HCT116 (cell line): ENCODE measurements around the gene KRTAP5-2. TPM values are rescaled to one million over a fixed set of nuclear protein-coding genes. Genes with fewer than 3 reads are reported as not detected.

Source experiments
- ATAC-seq: fragments of 200-7000 bp; cut with Tn5 transposase; 2 replicates; pipeline ENCODE4 v1.9.1; 2020; ENCODE audit warnings: mild to moderate bottlenecking, moderate library complexity
- BruUV-seq: library from RNA; stranded (reverse); fragments of 400-500 nt; replicated peaks from 2 replicates; lab custom pipeline; 2021; lab: Mats Ljungman, UMichigan
- CTCF ChIA-PET: fragments of 300-600 bp; sonication (Branson Sonifier 250); formaldehyde crosslinking; loops from one replicate; lab custom pipeline; 2021; ENCODE audit warnings: antibody characterized with exemption; lab: Charles Lee
- POLR2A ChIA-PET: fragments of 300-600, 350-600 bp; sonication (Branson Sonifier 250); formaldehyde crosslinking; loops from one replicate; lab custom pipeline; 2021; ENCODE audit warnings: antibody characterized with exemption; lab: Charles Lee
- RAD21 ChIA-PET, 2 experiments: fragments of 300-600 bp; sonication (Branson Sonifier 250); formaldehyde crosslinking; loops; one replicate each; lab custom pipeline; 2023; ENCODE audit warnings: low total read pairs in 2 of 2; ENCODE audit not compliant: uncharacterized antibody in 2 of 2, unreplicated experiment in 2 of 2, low non-redundant PET in 1 of 2; lab: Charles Lee
- DNase-seq: peaks from one replicate; pipeline ENCODE4 v3.0.0-alpha.2; 2010; ENCODE audit warnings: low read depth, low spot score
- H2AFZ ChIP-seq: fragments of 200-600 bp; shearing (Covaris generic), sonication (generic); 2 replicates; pipeline ENCODE4 v1.6.1; 2017; ENCODE audit warnings: low read depth, mixed run types, mixed read lengths, antibody characterized with exemption, low read length; ENCODE audit not compliant: poor library complexity, severe bottlenecking
- H3K27ac ChIP-seq: 2 replicates; pipeline ENCODE4 v1.5.1; 2012; ENCODE audit warnings: low read depth, low read length
- H3K27me3 ChIP-seq: fragments of 200-600 bp; sonication (generic); 2 replicates; pipeline ENCODE4 v1.6.1; 2016; ENCODE audit warnings: mixed run types, low read length, mixed read lengths; ENCODE audit not compliant: insufficient read depth
- H3K36me3 ChIP-seq, 2 experiments: fragments of 200-500 bp in 1 of 2; fragments of 200-600 bp in 1 of 2; sonication (Bioruptor generic) in 1 of 2; sonication (generic) in 1 of 2; 2 replicates each; pipeline versions ENCODE4 v1.5.1 to v1.6.1; 2014 to 2016; ENCODE audit warnings: low read length in 2 of 2, inconsistent platforms in 1 of 2, mixed read lengths in 1 of 2, mixed run types in 1 of 2; ENCODE audit not compliant: insufficient read depth in 2 of 2, control insufficient read depth in 1 of 2
- H3K4me1 ChIP-seq, 2 experiments: fragments of 200-600 bp in 1 of 2; sonication (generic) in 1 of 2; 2 replicates each; pipeline versions ENCODE4 v1.5.1 to v1.6.1; 2012 to 2017; ENCODE audit warnings: low read length in 2 of 2, inconsistent platforms in 1 of 2, mild to moderate bottlenecking in 1 of 2, mixed read lengths in 1 of 2, mixed run types in 1 of 2, moderate library complexity in 1 of 2; ENCODE audit not compliant: insufficient read depth in 2 of 2, control insufficient read depth in 1 of 2
- H3K4me2 ChIP-seq: fragments of 200-600 bp; sonication (generic); 2 replicates; pipeline ENCODE4 v1.6.1; 2017; ENCODE audit warnings: mixed run types, low read length, mixed read lengths
- H3K4me3 ChIP-seq, 2 experiments: fragments of 200-600 bp in 1 of 2; sonication (generic) in 1 of 2; replicated peaks in 1 of 2; 2 replicates each; pipeline ENCODE4 v1.5.1; 2011 to 2016; ENCODE audit warnings: low read length in 2 of 2, control low read depth in 1 of 2, low read depth in 1 of 2, mild to moderate bottlenecking in 1 of 2, mixed read lengths in 1 of 2, mixed run types in 1 of 2
- H3K79me2 ChIP-seq: fragments of 200-600 bp; sonication (generic); 2 replicates; pipeline ENCODE4 v1.6.1; 2017; ENCODE audit warnings: mild to moderate bottlenecking, mixed run types, low read length, moderate library complexity, mixed read lengths; ENCODE audit not compliant: insufficient read depth
- H3K9ac ChIP-seq: fragments of 200-600 bp; sonication (generic); 2 replicates; pipeline ENCODE4 v1.6.1; 2016; ENCODE audit warnings: low read length, mixed read lengths
- H3K9me2 ChIP-seq: fragments of 200-600 bp; sonication (generic), shearing (Covaris generic); 2 replicates; pipeline ENCODE4 v1.6.1; 2017; ENCODE audit warnings: mixed run types, mild to moderate bottlenecking, moderate library complexity; ENCODE audit not compliant: insufficient read depth
- H3K9me3 ChIP-seq, 2 experiments: fragments of 200-500 bp in 1 of 2; fragments of 200-600 bp in 1 of 2; sonication (Bioruptor generic) in 1 of 2; sonication (generic) in 1 of 2; 2 replicates each; pipeline ENCODE4 v1.6.1; 2014 to 2017; ENCODE audit warnings: low read length in 2 of 2, mixed read lengths in 2 of 2, inconsistent platforms in 1 of 2, low read depth in 1 of 2, mild to moderate bottlenecking in 1 of 2, mixed run types in 1 of 2, moderate library complexity in 1 of 2; ENCODE audit not compliant: control insufficient read depth in 1 of 2, insufficient read depth in 1 of 2
- H4K20me1 ChIP-seq: fragments of 200-600 bp; sonication (generic), shearing (Covaris generic); 2 replicates; pipeline ENCODE4 v1.6.1; 2017; ENCODE audit warnings: mixed run types, mild to moderate bottlenecking, moderate library complexity; ENCODE audit not compliant: insufficient read depth
- ATF3 ChIP-seq: IDR thresholded peaks from 2 replicates; pipeline ENCODE4 v1.6.1; 2012
- CBX3 ChIP-seq: IDR thresholded peaks from 2 replicates; pipeline ENCODE4 v1.6.1; 2012; ENCODE audit warnings: low read depth
- CEBPB ChIP-seq: IDR thresholded peaks from 2 replicates; pipeline ENCODE4 v1.6.1; 2012; ENCODE audit warnings: low read depth
- CTCF ChIP-seq, 3 experiments: fragments of 200-600 bp in 1 of 3; sonication (generic) in 1 of 3; IDR thresholded peaks in 2 of 3; conservative IDR thresholded peaks in 1 of 3; 2 replicates each; pipeline ENCODE4 v1.5.1; 2012 to 2017; ENCODE audit warnings: low read depth in 2 of 3, low read length in 2 of 3, antibody characterized with exemption in 1 of 3, borderline replicate concordance in 1 of 3, control low read depth in 1 of 3, mild to moderate bottlenecking in 1 of 3, mixed read lengths in 1 of 3, mixed run types in 1 of 3, moderate library complexity in 1 of 3; ENCODE audit not compliant: insufficient read depth in 1 of 3
- EGR1 ChIP-seq: IDR thresholded peaks from 2 replicates; pipeline ENCODE4 v1.6.1; 2012; ENCODE audit warnings: low read depth
- POLR2A ChIP-seq: IDR thresholded peaks from 2 replicates; pipeline ENCODE4 v1.7.0; 2011; ENCODE audit warnings: borderline replicate concordance; ENCODE audit not compliant: insufficient read depth, insufficient read length; ENCODE audit errors: extremely low read depth
- POLR2AphosphoS5 ChIP-seq: IDR thresholded peaks from 2 replicates; pipeline ENCODE4 v1.6.1; 2011; ENCODE audit warnings: mild to moderate bottlenecking, low read depth, low read length, moderate library complexity
- RAD21 ChIP-seq: IDR thresholded peaks from 2 replicates; pipeline ENCODE4 v1.6.1; 2012; ENCODE audit warnings: low read depth, mild to moderate bottlenecking
- SIN3A ChIP-seq: IDR thresholded peaks from 2 replicates; pipeline ENCODE4 v1.6.1; 2012; ENCODE audit warnings: low read depth
- ZBTB33 ChIP-seq: IDR thresholded peaks from 2 replicates; pipeline ENCODE4 v1.6.1; 2011; ENCODE audit warnings: mild to moderate bottlenecking, low read length, moderate library complexity; ENCODE audit not compliant: insufficient replicate concordance; ENCODE audit errors: extremely low read depth
- ZFX ChIP-seq: fragments of 450-650 bp; IDR thresholded peaks from 2 replicates; pipeline ENCODE4 v1.6.1; 2017
- intact Hi-C: fragments of 100-400 bp; cut with micrococcal nuclease; formaldehyde crosslinking; loops from 2 replicates; pipeline ENCODE4 v1.10.0; 2022
- total RNA-seq: library from RNA; stranded (reverse); gene quantifications from one replicate; pipeline ENCODE4 v1.2.1, GENCODE V29; 2021; ENCODE audit not compliant: unreplicated experiment

The KRTAP5-2 gene
- total RNA-seq, 1 experiment from 2014 or later, result not detected

GRCh38 chr11:1565173-1565903 lies 32.8 kb downstream of the KRTAP5-2 start:
- H3K79me2 ChIP-seq, result no peaks in the 10 kb centered on the region; the same call in 1 of the 2 replicates
- no peak for ATAC-seq

More at GRCh38 chr11:1565173-1565903, 32.8 kb downstream of the KRTAP5-2 start:
- H3K4me3 ChIP-seq, result no peak overlapping the region
- BruUV-seq, result no TSS peak
- no peaks in the 10 kb centered on the region for H3K9me3 ChIP-seq
- CTCF ChIA-PET, result interaction anchor here (1.1 to 1.7 kb wide), 3 partner anchors 10 to 30 kb away, joined by 3 to 7 read pairs (median 3); no protein-coding TSS in a partner anchor
- RAD21 ChIA-PET, result no interaction called here
- H3K27ac ChIP-seq, result no peak overlapping the region
- POLR2A ChIA-PET, result no interaction called here
- H3K9ac ChIP-seq, result no peak overlapping the region
- peaks cover under 1 to 2% of the 10 kb centered on the region in 2 experiments; a peak in 2 of 4 replicates for H3K4me1 ChIP-seq
- H3K4me2 ChIP-seq, result no peak overlapping the region
- H3K27me3 ChIP-seq, result no peaks in the 10 kb centered on the region
- no peaks in the 10 kb centered on the region for H3K9me2 ChIP-seq
- no peak overlapping the region for H2AFZ ChIP-seq
- no peaks in the 10 kb centered on the region; a peak in 1 of 4 replicates for H3K36me3 ChIP-seq
- no peaks in the 10 kb centered on the region for H4K20me1 ChIP-seq
- no peak for DNase-seq
- no peak for TF ChIP-seq ZFX
- no peak for TF ChIP-seq ATF3
- TF ChIP-seq CTCF (IDR thresholded peaks at IDR 0.05 in 2 of 3, conservative IDR thresholded peaks at IDR 0.05 in 1 of 3; ENCODE audit: borderline replicate concordance in 1 of 3, insufficient read depth in 1 of 3, low read depth in 2 of 3, low read length in 2 of 3), result no peak
- TF ChIP-seq POLR2A, result no peak
- no peak for TF ChIP-seq RAD21
- no peak for TF ChIP-seq CEBPB
- no peak for TF ChIP-seq SIN3A
- TF ChIP-seq ZBTB33, result no peak
- no peak for TF ChIP-seq CBX3
- TF ChIP-seq EGR1, result no peak
- TF ChIP-seq POLR2AphosphoS5, result no peak
- TF ChIP-seq, all 23 proteins: peak for 0
- intact Hi-C loops, result no loop called here
